ENCODE data around the gene OR9G1. TPM values are rescaled to one million over a fixed set of nuclear protein-coding genes. Genes with fewer than 3 reads are reported as not detected.

Gene OR9G1
- not detected for total RNA-seq
- not detected for polyA plus RNA-seq (2013, experiment 1 of 2)
- polyA plus RNA-seq (2013, experiment 2 of 2), result not detected
- long read RNA-seq, experiment 1, result 0 reads
- long read RNA-seq, experiment 2, result 0 reads
- long read RNA-seq, experiment 3, result 0 reads
- long read RNA-seq, experiment 4, result 0 reads

- Mint-ChIP-seq H3K27ac (no peak within 1 kb of the TSS), H3K4me1 (no peaks in the 10 kb centered on the region), H3K9me3 (no peaks in the 10 kb centered on the region), H3K36me3 (ENCODE audit: low read depth) (no peaks in the 10 kb centered on the region), H3K27me3 (ENCODE audit: insufficient read depth) (no peaks in the 10 kb centered on the region), H3K4me3 (no peak within 1 kb of the TSS)
- Histone ChIP-seq H3K27ac (ENCODE audit: low read depth, low read length) (no peak within 1 kb of the TSS), H3K27me3 (ENCODE audit: control insufficient read depth, insufficient read depth, low read length, poor library complexity, severe bottlenecking) (no peaks in the 10 kb centered on the region), H3K9ac (ENCODE audit: extremely low read depth, low read length, poor library complexity, severe bottlenecking) (no peak within 1 kb of the TSS), H3K9me3 (ENCODE audit: control insufficient read depth, low read length) (no peaks in the 10 kb centered on the region), H3K4me1 (ENCODE audit: control insufficient read depth, insufficient read depth, low read length) (no peaks in the 10 kb centered on the region), H3K4me3 (ENCODE audit: low read length) (no peak within 1 kb of the TSS), H3K36me3 (ENCODE audit: control insufficient read depth, insufficient read depth, low read length) (no peaks in the 10 kb centered on the region)
- WGBS, 2 experiments (ENCODE audit: insufficient coverage in 1 of 2, insufficient read length in 1 of 2), result 91 to 100% methylated on average over 1 of the region's 1 CpG
- no peak for TF ChIP-seq CTCF (conservative IDR thresholded peaks at IDR 0.05)
- no peak for DNase-seq
Observed at GRCh38 chr11:56698795-56699194, at the start of gene OR9G1. TSS of gene OR9G1 (plus strand) at chr11:56699095. CDS start at chr11:56700388, 1,293 bp downstream.

GRCh38 chr11:56659755-56660154 lies 39.1 kb upstream of the OR9G1 start:
- Mint-ChIP-seq H3K4me3 (no peak overlapping the region), H3K9me3 (peaks cover 14% of the 10 kb centered on the region), H3K27me3 (ENCODE audit: insufficient read depth) (peaks cover 2% of the 10 kb centered on the region), H3K4me1 (peaks cover 11% of the 10 kb centered on the region), H3K27ac (peak overlapping the region; percentile 9), H3K36me3 (ENCODE audit: low read depth) (peaks cover 2% of the 10 kb centered on the region)
- Histone ChIP-seq H3K9ac (ENCODE audit: extremely low read depth, low read length, poor library complexity, severe bottlenecking) (no peak overlapping the region), H3K36me3 (ENCODE audit: control insufficient read depth, insufficient read depth, low read length) (no peaks in the 10 kb centered on the region), H3K9me3 (ENCODE audit: control insufficient read depth, low read length) (no peaks in the 10 kb centered on the region), H3K4me1 (ENCODE audit: control insufficient read depth, insufficient read depth, low read length) (no peaks in the 10 kb centered on the region), H3K4me3 (ENCODE audit: low read length) (no peak overlapping the region), H3K27me3 (ENCODE audit: control insufficient read depth, insufficient read depth, low read length, poor library complexity, severe bottlenecking) (no peaks in the 10 kb centered on the region), H3K27ac (ENCODE audit: low read depth, low read length) (no peak overlapping the region)
- TF ChIP-seq CTCF (conservative IDR thresholded peaks at IDR 0.05), result no peak
- WGBS, 2 experiments (ENCODE audit: insufficient coverage in 1 of 2, insufficient read length in 1 of 2), result 7 to 17% methylated on average over 1 to 3 of the region's 3 CpGs
- peak; percentile 61 for DNase-seq

GRCh38 chr11:56663386-56663785 lies 35.5 kb upstream of the OR9G1 start, which contains the start of gene OR5AR1:
TSS of gene OR5AR1 (plus strand) at chr11:56663686. CDS start at chr11:56663686, 0 bp downstream.
- H3K9me3 Mint-ChIP-seq, result no peaks in the 10 kb centered on the region
- DNase-seq, result no peak
- no peaks in the 10 kb centered on the region for H3K36me3 Mint-ChIP-seq (ENCODE audit: low read depth)
- Histone ChIP-seq H3K27ac (ENCODE audit: low read depth, low read length) (no peak within 1 kb of the TSS), H3K4me1 (ENCODE audit: control insufficient read depth, insufficient read depth, low read length) (no peaks in the 10 kb centered on the region), H3K27me3 (ENCODE audit: control insufficient read depth, insufficient read depth, low read length, poor library complexity, severe bottlenecking) (no peaks in the 10 kb centered on the region), H3K36me3 (ENCODE audit: control insufficient read depth, insufficient read depth, low read length) (no peaks in the 10 kb centered on the region), H3K9me3 (ENCODE audit: control insufficient read depth, low read length) (no peaks in the 10 kb centered on the region), H3K4me3 (ENCODE audit: low read length) (no peak within 1 kb of the TSS), H3K9ac (ENCODE audit: extremely low read depth, low read length, poor library complexity, severe bottlenecking) (no peak within 1 kb of the TSS)
- H3K4me1 Mint-ChIP-seq, result peaks cover 9% of the 10 kb centered on the region
- no peaks in the 10 kb centered on the region for H3K27me3 Mint-ChIP-seq (ENCODE audit: insufficient read depth)
- TF ChIP-seq CTCF (conservative IDR thresholded peaks at IDR 0.05), result no peak
- H3K4me3 Mint-ChIP-seq, result no peak within 1 kb of the TSS
- H3K27ac Mint-ChIP-seq, result no peak within 1 kb of the TSS
- 95% methylated on average over 2 of the region's 2 CpGs; no CpG with 5 or more reads in 1 of the 2 experiments for WGBS, 2 experiments (ENCODE audit: insufficient coverage in 1 of 2, insufficient read length in 1 of 2)
